ENCODE results near the gene KCNH6. TPM values are rescaled to one million over a fixed set of nuclear protein-coding genes. Genes with fewer than 3 reads are reported as not detected.

KCNH6 gene
- total RNA-seq, 2 experiments from 2014 or later = not detected

- ChIA-PET CTCF (no interaction called here), POLR2A (no interaction called here)
- Mint-ChIP-seq H3K9me3 (peaks cover 10% of the 10 kb centered on the region), H3K4me3 (no peak overlapping the region), H3K36me3 (ENCODE audit: low read depth) (no peaks in the 10 kb centered on the region), H3K27ac (no peak overlapping the region), H3K4me1 (no peaks in the 10 kb centered on the region), H3K27me3 (peaks cover 31% of the 10 kb centered on the region)
- DNase-seq = no peak
These were observed 18.9 kb upstream of the KCNH6 start for GRCh38 chr17:63504261-63504660.

DNA sequence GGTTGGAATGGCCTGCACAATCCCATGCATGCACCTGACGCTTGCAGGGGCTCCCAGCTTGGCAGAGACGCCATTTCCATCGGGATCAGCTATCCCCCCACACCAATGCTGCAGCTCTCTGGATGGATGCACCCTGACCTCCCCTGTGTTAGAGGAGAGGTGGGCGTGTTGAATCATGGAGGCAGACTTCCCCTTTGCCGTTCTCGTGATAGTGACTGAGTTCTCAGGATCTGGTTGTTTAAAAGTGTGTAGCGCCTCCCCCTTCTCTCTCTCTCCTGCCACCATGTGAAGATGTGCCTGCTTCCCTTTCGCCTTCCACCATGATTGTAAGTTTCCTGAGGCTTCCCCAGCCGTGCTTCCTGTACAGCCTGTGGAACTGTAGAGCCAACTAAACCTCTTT lies 17.8 kb upstream of the KCNH6 start:
- H3K4me1 Mint-ChIP-seq = no peaks in the 10 kb centered on the region
- CTCF ChIA-PET = no interaction called here
- peaks cover 10% of the 10 kb centered on the region for H3K9me3 Mint-ChIP-seq
- no peak overlapping the region for H3K27ac Mint-ChIP-seq
- POLR2A ChIA-PET = no interaction called here
- H3K4me3 Mint-ChIP-seq = no peak overlapping the region
- H3K27me3 Mint-ChIP-seq = peaks cover 31% of the 10 kb centered on the region
- H3K36me3 Mint-ChIP-seq (ENCODE audit: low read depth) = no peaks in the 10 kb centered on the region
- no peak for DNase-seq

- Mint-ChIP-seq H3K4me1 (no peaks in the 10 kb centered on the region), H3K27ac (no peak overlapping the region), H3K27me3 (peaks cover 28% of the 10 kb centered on the region), H3K4me3 (no peak overlapping the region), H3K36me3 (ENCODE audit: low read depth) (no peaks in the 10 kb centered on the region), H3K9me3 (peaks cover 10% of the 10 kb centered on the region)
- ChIA-PET POLR2A (no interaction called here), CTCF (no interaction called here)
- DNase-seq = no peak
These were observed 16.5 kb upstream of the KCNH6 start for GRCh38 chr17:63506627-63507026.

- DNase-seq = no peak
- Mint-ChIP-seq H3K36me3 (ENCODE audit: low read depth) (no peaks in the 10 kb centered on the region), H3K4me1 (no peaks in the 10 kb centered on the region), H3K27ac (no peak overlapping the region), H3K27me3 (peaks cover 5% of the 10 kb centered on the region), H3K4me3 (no peak overlapping the region), H3K9me3 (peaks cover 4% of the 10 kb centered on the region)
- ChIA-PET CTCF (no interaction called here), POLR2A (no interaction called here)
These were observed 11.8 kb upstream of the KCNH6 start for GRCh38 chr17:63511331-63511730.

- POLR2A ChIA-PET = no interaction called here
- no peaks in the 10 kb centered on the region for H3K36me3 Mint-ChIP-seq (ENCODE audit: low read depth)
- CTCF ChIA-PET = no interaction called here
- H3K27ac Mint-ChIP-seq = no peak overlapping the region
- H3K4me1 Mint-ChIP-seq = no peaks in the 10 kb centered on the region
- no peaks in the 10 kb centered on the region for H3K9me3 Mint-ChIP-seq
- H3K27me3 Mint-ChIP-seq = peaks cover 5% of the 10 kb centered on the region
- H3K4me3 Mint-ChIP-seq = no peak overlapping the region
- no peak for DNase-seq
These were observed 10.8 kb upstream of the KCNH6 start for GRCh38 chr17:63512388-63512787.

- CTCF ChIA-PET = no interaction called here
These were observed 10.1 kb upstream of the KCNH6 start for GRCh38 chr17:63512896-63513644.

DNA sequence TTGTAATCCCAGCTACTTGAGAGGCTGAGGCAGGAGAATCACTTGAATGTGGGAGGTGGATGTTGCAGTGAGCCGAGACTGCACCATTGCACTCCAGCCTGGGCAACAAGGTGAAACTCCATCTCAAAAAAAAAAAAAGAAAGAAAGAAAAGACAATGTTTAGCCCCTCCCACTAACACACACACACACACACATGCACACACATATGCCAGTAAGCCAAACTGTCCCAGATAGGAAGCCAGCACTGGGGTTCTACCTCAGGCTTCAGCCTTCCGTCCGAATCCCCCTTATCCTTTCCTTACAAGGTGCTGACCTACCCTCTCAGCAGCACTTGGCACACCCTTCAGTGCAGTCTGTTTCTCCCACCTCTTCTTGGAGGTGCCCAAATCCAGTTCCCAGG lies 8.7 kb upstream of the KCNH6 start:
- CTCF ChIA-PET = no interaction called here
- Mint-ChIP-seq H3K27me3 (peaks cover 5% of the 10 kb centered on the region), H3K4me3 (no peak overlapping the region), H3K9me3 (no peaks in the 10 kb centered on the region), H3K27ac (no peak overlapping the region), H3K36me3 (ENCODE audit: low read depth) (no peaks in the 10 kb centered on the region), H3K4me1 (no peaks in the 10 kb centered on the region)
- no peak for DNase-seq
- POLR2A ChIA-PET = no interaction called here

More at GRCh38 chr17:63512896-63513644, 10.1 kb upstream of the KCNH6 start:
- DNase-seq = no peak
- H3K27ac Mint-ChIP-seq = no peak overlapping the region
- H3K36me3 Mint-ChIP-seq (ENCODE audit: low read depth) = no peaks in the 10 kb centered on the region
- no peak overlapping the region for H3K4me3 Mint-ChIP-seq
- H3K9me3 Mint-ChIP-seq = no peaks in the 10 kb centered on the region
- H3K4me1 Mint-ChIP-seq = no peaks in the 10 kb centered on the region
- peaks cover 5% of the 10 kb centered on the region for H3K27me3 Mint-ChIP-seq
- POLR2A ChIA-PET = no interaction called here

- ChIA-PET POLR2A (no interaction called here), CTCF (interaction anchor here (1.1 kb wide), 1 partner anchor 165 kb away, joined by 3 read pairs; no protein-coding TSS in a partner anchor)
- Mint-ChIP-seq H3K9me3 (no peaks in the 10 kb centered on the region), H3K4me1 (no peaks in the 10 kb centered on the region), H3K27me3 (peaks cover 5% of the 10 kb centered on the region), H3K27ac (no peak overlapping the region), H3K4me3 (no peak overlapping the region), H3K36me3 (ENCODE audit: low read depth) (no peaks in the 10 kb centered on the region)
- no peak for DNase-seq
These were observed 8.2 kb upstream of the KCNH6 start for GRCh38 chr17:63514974-63515373.

DNA sequence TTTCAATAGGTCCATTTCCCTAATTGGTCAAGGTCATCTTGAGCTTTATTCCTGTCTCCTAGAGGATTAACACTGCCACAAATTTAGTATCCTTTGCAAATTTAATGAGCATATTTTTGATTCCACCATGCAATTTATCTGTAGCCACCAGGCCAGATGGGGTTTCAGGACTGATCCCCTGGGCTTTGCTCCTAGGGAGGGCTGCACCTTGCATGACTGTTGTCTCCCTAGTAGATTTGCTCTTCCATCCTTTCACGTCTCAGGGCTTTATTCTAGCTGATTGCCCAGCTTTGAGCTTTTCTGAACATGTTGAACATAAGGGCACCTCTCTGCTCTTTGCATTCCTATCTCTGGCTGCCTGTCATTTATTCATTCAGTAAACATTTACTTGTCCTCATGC lies 7.7 kb upstream of the KCNH6 start:
- no peak overlapping the region for H3K27ac Mint-ChIP-seq
- CTCF ChIA-PET = interaction anchor here (1.1 kb wide), 1 partner anchor 164 kb away, joined by 3 read pairs; no protein-coding TSS in a partner anchor
- peaks cover 5% of the 10 kb centered on the region for H3K27me3 Mint-ChIP-seq

DNA sequence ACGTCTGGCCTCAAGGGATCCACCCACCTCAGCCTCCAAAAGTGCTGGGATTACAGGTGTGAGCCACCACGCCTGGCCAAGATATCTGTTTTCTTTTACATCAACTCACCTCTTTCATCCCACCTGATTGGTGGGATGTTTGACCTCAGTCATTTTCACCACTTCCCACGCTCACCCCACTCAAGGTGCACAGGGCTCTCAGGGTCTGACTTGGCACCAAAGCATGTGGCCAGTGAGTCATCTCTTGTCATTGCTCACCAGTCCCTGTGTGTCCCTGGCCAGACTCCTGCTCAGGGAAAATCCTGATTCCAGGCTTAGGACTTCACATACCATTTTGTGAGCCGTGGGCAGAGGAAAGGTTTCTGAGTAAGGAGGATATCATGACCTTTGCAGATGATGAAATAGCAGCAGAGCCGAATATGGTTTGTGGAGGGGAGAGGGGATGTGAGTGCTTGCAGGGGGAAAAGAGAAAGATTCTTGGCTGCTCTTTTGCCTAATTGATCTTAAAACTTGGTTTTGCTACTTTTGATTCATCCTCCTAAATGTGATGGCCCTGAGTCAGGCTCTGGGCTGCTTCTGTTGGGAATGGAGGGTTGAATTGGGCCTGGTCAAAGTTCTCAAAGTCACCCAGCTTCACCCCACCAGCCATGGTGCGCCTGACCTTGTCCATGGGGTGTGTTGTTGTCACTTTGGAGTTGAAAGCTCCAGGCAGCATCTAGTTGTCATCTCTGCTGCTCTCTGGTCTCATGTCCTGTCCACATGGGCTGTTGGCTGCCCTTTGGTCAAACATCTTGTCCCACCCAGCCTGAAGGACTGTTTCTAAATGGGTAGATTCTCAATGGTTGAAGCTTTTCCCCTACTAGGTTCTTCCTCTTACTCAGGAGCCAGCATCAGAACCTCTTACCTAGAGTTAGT lies 6.0 kb upstream of the KCNH6 start:
- Mint-ChIP-seq H3K9me3 (no peaks in the 10 kb centered on the region), H3K36me3 (ENCODE audit: low read depth) (no peaks in the 10 kb centered on the region), H3K27me3 (peaks cover 13% of the 10 kb centered on the region), H3K4me3 (no peak overlapping the region), H3K27ac (no peak overlapping the region), H3K4me1 (no peaks in the 10 kb centered on the region)
- ChIA-PET POLR2A (no interaction called here), CTCF (interaction anchor here (0.6 kb wide), 1 partner anchor 95 kb away, joined by 3 read pairs; no protein-coding TSS in a partner anchor)
- no peak for DNase-seq

More for the DNA sequence above, 7.7 kb upstream of the KCNH6 start:
- DNase-seq = no peak
- POLR2A ChIA-PET = no interaction called here
- Mint-ChIP-seq H3K4me3 (no peak overlapping the region), H3K36me3 (ENCODE audit: low read depth) (no peaks in the 10 kb centered on the region), H3K9me3 (no peaks in the 10 kb centered on the region), H3K4me1 (no peaks in the 10 kb centered on the region)

GRCh38 chr17:63517825-63518534 lies 5.2 kb upstream of the KCNH6 start:
- POLR2A ChIA-PET = no interaction called here
- no peak for DNase-seq
- peaks cover 13% of the 10 kb centered on the region for H3K27me3 Mint-ChIP-seq
- no peak overlapping the region for H3K27ac Mint-ChIP-seq
- no peak overlapping the region for H3K4me3 Mint-ChIP-seq
- H3K36me3 Mint-ChIP-seq (ENCODE audit: low read depth) = no peaks in the 10 kb centered on the region
- H3K4me1 Mint-ChIP-seq = no peaks in the 10 kb centered on the region
- no peaks in the 10 kb centered on the region for H3K9me3 Mint-ChIP-seq
- CTCF ChIA-PET = no interaction called here

DNA sequence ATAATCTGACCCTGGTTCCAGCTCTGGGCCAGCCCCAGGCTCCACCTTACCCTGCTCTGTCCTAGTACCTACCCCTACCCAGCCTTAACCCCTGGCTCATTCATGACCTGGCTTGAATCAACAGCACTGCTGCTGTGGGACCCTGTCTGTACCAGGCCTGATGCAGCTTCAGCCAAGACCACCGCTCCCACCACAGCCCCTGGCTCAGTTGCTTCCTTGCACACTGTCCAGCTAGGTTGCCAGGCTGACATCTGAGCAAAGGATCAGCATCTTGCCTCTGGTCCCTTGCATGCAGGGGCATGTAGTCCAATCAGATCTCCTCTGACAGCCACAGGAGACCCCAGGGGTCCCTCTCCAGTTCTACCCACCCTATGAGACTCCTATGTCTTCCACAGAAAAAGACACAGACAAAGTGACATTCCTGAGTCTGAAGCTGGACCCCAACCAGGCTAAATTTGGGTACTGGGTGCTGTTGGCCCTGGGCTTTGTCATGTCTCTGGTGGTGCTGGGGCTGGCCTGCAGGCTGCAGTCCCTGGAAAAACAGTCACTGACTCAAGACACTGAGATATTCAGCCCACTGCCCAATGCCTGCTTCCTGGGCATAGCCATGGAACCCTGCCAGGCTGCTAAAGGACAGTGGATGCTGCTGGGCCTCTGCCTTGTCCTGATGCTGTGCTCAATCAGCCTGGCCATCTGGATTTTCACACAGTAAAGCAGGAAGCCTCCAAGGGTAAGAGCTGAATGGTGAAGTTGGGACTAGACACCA lies 3.9 kb upstream of the KCNH6 start:
- Mint-ChIP-seq H3K36me3 (ENCODE audit: low read depth) (no peaks in the 10 kb centered on the region), H3K4me1 (peaks cover 7% of the 10 kb centered on the region), H3K27ac (no peak overlapping the region), H3K4me3 (no peak overlapping the region), H3K9me3 (no peaks in the 10 kb centered on the region), H3K27me3 (peaks cover 21% of the 10 kb centered on the region)
- POLR2A ChIA-PET = no interaction called here
- CTCF ChIA-PET = no interaction called here
- DNase-seq = no peak

All from activated CD4-positive, alpha-beta T cell treated with anti-CD3 and anti-CD28 coated beads, Interleukin-2, amount 10 ng/mL, durations not matched to agents 7 days and 5 days (primary cell).